NT2/D1 (cell line): ENCODE measurements around the gene PACC1.

Experiments
- SUZ12 ChIP-seq: IDR thresholded peaks from 2 replicates; pipeline ENCODE4 v1.6.1; 2011; ENCODE audit not compliant: insufficient read length, insufficient read depth; ENCODE audit errors: extremely low read depth
- YY1 ChIP-seq: IDR thresholded peaks from 2 replicates; pipeline ENCODE4 v1.6.1; 2011; ENCODE audit not compliant: insufficient read length, insufficient read depth
- ZNF274 ChIP-seq: IDR thresholded peaks from 2 replicates; pipeline ENCODE4 v1.6.1; 2011; ENCODE audit warnings: mild to moderate bottlenecking, low read depth, low read length

DNA sequence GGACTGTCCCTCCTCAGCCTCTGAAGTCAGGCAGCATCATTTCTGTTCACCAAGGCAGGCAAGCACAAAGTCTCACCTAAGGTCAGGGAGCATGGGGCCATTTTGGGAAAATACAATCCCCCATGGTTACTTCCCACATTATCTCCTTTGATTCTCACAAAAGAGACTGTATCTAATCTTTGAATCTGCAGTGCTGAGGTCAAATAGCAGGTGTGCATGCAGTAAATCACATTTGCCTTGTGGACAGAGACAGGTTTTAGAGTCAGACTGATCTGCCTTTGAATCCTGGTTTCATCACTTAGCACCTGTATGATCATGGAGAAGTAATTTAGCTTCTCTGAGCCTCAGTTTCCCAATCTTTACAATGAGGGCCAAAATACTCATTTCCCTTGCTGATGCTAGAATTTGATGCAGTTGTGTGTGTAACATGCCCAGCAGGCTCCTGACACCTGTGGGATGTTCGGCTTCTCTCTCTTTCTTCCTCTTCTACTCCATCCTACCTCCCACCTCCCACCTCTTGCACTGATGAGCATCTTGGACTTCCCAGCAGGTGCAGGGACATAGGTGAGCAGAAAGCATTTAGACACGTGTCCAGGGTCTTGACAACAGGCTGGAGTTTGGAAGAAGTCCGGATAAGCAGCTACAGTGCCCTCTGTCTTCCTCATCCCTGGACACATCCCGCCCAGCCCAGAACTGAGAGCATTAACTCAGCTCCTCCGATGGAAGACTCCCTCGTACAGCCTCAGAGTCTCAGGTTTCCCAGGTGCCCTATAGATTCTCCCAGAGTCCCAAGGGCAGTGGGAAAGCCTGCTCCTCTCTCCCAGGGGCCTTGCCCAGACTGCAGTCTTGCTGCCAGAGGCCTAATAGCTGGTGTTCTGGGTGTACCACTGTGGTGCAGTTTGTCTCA is 37.0 kb upstream of the PACC1 start:
- TF ChIP-seq ZNF274 = no peak
- TF ChIP-seq YY1 = no peak
- no peak for TF ChIP-seq SUZ12
